Neural crest cell (in vitro differentiated cells): ENCODE measurements around the gene FXR2. TPM values are rescaled to one million over a fixed set of nuclear protein-coding genes. Genes with fewer than 3 reads are reported as not detected.

ENCODE experiments used
- DNase-seq: peaks from one replicate; pipeline ENCODE4 v3.0.0; 2021; ENCODE audit warnings: low read depth, mixed read lengths, low spot score
- H3K27ac Mint-ChIP-seq: one replicate; pipeline ENCODE4 v1.8.0; 2021; ENCODE audit warnings: mild to moderate bottlenecking, mixed read lengths; ENCODE audit not compliant: unreplicated experiment
- H3K27me3 Mint-ChIP-seq: 2 replicates; pipeline ENCODE4 v1.8.0; 2021; ENCODE audit warnings: low read depth, mild to moderate bottlenecking, mixed read lengths
- H3K36me3 Mint-ChIP-seq: 2 replicates; pipeline ENCODE4 v1.8.0; 2021; ENCODE audit warnings: low read depth, mild to moderate bottlenecking, mixed read lengths
- H3K4me1 Mint-ChIP-seq: 2 replicates; pipeline ENCODE4 v1.8.0; 2021; ENCODE audit warnings: mixed read lengths
- H3K4me3 Mint-ChIP-seq: one replicate; pipeline ENCODE4 v1.8.0; 2021; ENCODE audit warnings: mild to moderate bottlenecking, mixed read lengths
- H3K9me3 Mint-ChIP-seq: 2 replicates; pipeline ENCODE4 v1.8.0; 2021; ENCODE audit warnings: mixed read lengths
- total RNA-seq: library from RNA; stranded (reverse); gene quantifications from 2 replicates; pipeline ENCODE4 v1.2.1, GENCODE V29; 2021
- TF ChIP-seq, protein P1 (sequence below): fragments of 200-600 bp; sonication (generic); conservative IDR thresholded peaks from 2 replicates; pipeline ENCODE4 v1.5.0; 2021; ENCODE audit warnings: antibody characterized with exemption, mild to moderate bottlenecking

FXR2 gene
- total RNA-seq, 1 donor from 2014 or later = 53.8 TPM

GRCh38 chr17:7589204-7589868 lies 25.4 kb downstream of the FXR2 start:
- H3K4me1 Mint-ChIP-seq = peaks cover 13% of the 10 kb centered on the region
- peak overlapping the region; percentile 75 for H3K4me3 Mint-ChIP-seq
- no peaks in the 10 kb centered on the region for H3K9me3 Mint-ChIP-seq
- TF ChIP-seq, protein P1, sequence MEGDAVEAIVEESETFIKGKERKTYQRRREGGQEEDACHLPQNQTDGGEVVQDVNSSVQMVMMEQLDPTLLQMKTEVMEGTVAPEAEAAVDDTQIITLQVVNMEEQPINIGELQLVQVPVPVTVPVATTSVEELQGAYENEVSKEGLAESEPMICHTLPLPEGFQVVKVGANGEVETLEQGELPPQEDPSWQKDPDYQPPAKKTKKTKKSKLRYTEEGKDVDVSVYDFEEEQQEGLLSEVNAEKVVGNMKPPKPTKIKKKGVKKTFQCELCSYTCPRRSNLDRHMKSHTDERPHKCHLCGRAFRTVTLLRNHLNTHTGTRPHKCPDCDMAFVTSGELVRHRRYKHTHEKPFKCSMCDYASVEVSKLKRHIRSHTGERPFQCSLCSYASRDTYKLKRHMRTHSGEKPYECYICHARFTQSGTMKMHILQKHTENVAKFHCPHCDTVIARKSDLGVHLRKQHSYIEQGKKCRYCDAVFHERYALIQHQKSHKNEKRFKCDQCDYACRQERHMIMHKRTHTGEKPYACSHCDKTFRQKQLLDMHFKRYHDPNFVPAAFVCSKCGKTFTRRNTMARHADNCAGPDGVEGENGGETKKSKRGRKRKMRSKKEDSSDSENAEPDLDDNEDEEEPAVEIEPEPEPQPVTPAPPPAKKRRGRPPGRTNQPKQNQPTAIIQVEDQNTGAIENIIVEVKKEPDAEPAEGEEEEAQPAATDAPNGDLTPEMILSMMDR = peak; percentile 81
- peaks cover 6% of the 10 kb centered on the region for H3K27me3 Mint-ChIP-seq
- DNase-seq = peak; percentile 68
- H3K36me3 Mint-ChIP-seq = peaks cover 19% of the 10 kb centered on the region
- H3K27ac Mint-ChIP-seq = no peak overlapping the region

DNA sequence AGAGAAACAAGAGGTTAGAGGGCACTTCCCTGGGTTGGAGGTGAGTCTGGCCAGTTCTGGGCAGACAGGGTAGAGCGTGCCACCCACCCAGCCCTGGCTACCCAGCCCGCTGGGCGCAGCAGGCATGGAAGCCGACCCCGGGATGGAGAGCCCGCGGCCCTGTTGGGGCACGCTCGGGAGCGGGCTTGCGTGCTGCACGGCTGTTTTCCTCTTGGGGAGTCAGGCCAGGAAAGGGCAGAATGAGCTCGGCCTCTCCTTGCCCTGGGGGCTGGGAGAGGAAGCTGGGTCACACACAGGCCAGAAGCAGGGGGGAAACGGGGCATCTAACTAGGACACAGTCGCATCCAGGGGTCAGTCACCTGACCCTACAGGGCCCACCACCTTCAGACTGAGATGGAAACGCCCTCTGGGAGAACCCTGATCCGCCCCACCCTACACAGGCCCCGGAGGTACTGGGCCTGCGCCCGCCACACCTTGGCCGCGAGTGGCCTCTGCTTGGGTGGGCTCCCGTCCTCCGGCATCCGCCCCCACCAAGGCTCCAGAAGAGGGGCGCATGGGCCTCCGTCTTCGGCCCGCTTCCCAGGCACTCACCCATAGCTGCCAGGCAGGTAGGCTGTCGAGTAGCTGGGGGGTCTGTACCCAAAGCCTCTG lies 26.0 kb downstream of the FXR2 start:
- no peak for DNase-seq
- H3K4me3 Mint-ChIP-seq = no peak overlapping the region
- peaks cover 20% of the 10 kb centered on the region for H3K4me1 Mint-ChIP-seq
- H3K27me3 Mint-ChIP-seq = peaks cover 9% of the 10 kb centered on the region
- H3K9me3 Mint-ChIP-seq = no peaks in the 10 kb centered on the region
- H3K27ac Mint-ChIP-seq = no peak overlapping the region
- TF ChIP-seq, protein P1 = no peak
- peaks cover 13% of the 10 kb centered on the region for H3K36me3 Mint-ChIP-seq

DNA sequence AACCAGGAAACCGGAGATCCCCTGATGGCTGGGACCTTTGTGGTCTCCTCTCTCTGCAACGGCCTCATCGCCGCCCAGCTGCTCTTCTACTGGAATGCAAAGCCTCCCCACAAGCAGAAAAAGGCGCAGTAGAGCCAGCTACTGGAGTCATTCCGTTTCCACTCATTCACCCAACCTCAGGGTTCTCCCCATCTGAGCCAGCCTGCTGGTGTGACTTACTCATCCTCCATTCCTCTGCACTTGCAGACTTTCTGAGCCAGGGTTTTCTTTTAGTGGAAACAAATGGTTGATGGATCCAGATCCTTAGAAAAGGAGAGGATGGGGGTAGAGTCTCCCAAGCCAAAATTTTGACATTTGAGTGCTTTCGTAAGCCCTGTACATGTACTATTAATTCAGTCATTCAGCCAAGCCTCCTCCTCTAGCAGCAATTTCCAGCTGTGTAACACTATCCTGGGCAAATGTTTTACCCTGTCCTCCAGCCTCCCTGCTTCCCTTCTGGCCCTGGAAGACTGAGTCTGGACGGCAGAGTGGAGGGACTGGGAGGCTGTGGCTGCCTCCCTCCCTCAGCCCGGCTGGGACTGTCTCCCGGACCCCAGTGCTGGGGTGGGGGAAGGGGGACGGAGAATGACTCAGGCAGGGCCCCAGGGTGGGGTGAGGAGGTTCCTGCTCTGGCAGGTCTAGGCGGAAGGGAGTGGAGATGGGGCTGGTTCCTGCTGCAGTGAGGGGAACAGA lies 27.1 kb downstream of the FXR2 start:
- DNase-seq = no peak
- peak overlapping the region; percentile 43 for H3K27ac Mint-ChIP-seq

GRCh38 chr17:7586673-7587419 lies 27.9 kb downstream of the FXR2 start:
- Mint-ChIP-seq H3K4me1 (peaks cover 30% of the 10 kb centered on the region), H3K9me3 (no peaks in the 10 kb centered on the region), H3K27ac (no peak overlapping the region), H3K27me3 (peaks cover 13% of the 10 kb centered on the region), H3K36me3 (peaks cover 13% of the 10 kb centered on the region), H3K4me3 (peak overlapping the region; percentile 73)
- TF ChIP-seq, protein P1 = peak; percentile 25
- DNase-seq = no peak

More for the DNA sequence above, 27.1 kb downstream of the FXR2 start:
- H3K27me3 Mint-ChIP-seq = peaks cover 10% of the 10 kb centered on the region
- H3K4me3 Mint-ChIP-seq = peak overlapping the region; percentile 73
- TF ChIP-seq, protein P1 = no peak
- no peaks in the 10 kb centered on the region for H3K9me3 Mint-ChIP-seq
- peaks cover 10% of the 10 kb centered on the region for H3K36me3 Mint-ChIP-seq
- H3K4me1 Mint-ChIP-seq = peaks cover 25% of the 10 kb centered on the region
